ENCODE data around the gene POLRMT.
A peak's percentile ranks its signal among the peaks of the same experiment; 100 is the strongest.

GRCh38 chr19:633068-633785, at the start of gene POLRMT:
- TF ChIP-seq CTCF (tag by site-specific recombination; IDR thresholded peaks at IDR 0.05) (no peak; the same call in 1 of the 2 replicates), PRDM10 (tag by site-specific recombination; IDR thresholded peaks at IDR 0.05) (no peak), KLF8 (tag by site-specific recombination; IDR thresholded peaks at IDR 0.05) (no peak), ZFP37 (tag by site-specific recombination; IDR thresholded peaks at IDR 0.05) (no peak), ZNF510 (tag by site-specific recombination; IDR thresholded peaks at IDR 0.05; ENCODE audit: insufficient replicate concordance) (no peak), ZBTB20 (tag by site-specific recombination; IDR thresholded peaks at IDR 0.05) (peak; percentile 58; the same call in 1 of the 2 replicates), ZNF785 (tag by site-specific recombination; IDR thresholded peaks at IDR 0.05) (no peak), SALL2 (tag by site-specific recombination; IDR thresholded peaks at IDR 0.05; ENCODE audit: borderline replicate concordance) (no peak), MZF1 (tag by site-specific recombination; IDR thresholded peaks at IDR 0.05; ENCODE audit: borderline replicate concordance) (no peak), ZNF600 (tag by site-specific recombination; IDR thresholded peaks at IDR 0.05) (no peak), TSHZ1 (tag by site-specific recombination; IDR thresholded peaks at IDR 0.05; ENCODE audit: borderline replicate concordance) (no peak), ZNF324 (tag by site-specific recombination; IDR thresholded peaks at IDR 0.05) (no peak), ZNF362 (tag by site-specific recombination; IDR thresholded peaks at IDR 0.05) (no peak)
